Cardiac fibroblast (primary cell): Measurements from ENCODE around the gene CHP2.

Experiments used
- DNase-seq, 2 donors: peaks; one replicate each; pipeline versions ENCODE4 v3.0.0 to v3.0.0-alpha.2; 2010; ENCODE audit warnings: low read depth in 2 of 2
- H3K4me3 ChIP-seq, 2 donors: replicated peaks in 1 of 2; 1 replicate in 1 of 2; 2 replicates in 1 of 2; pipeline ENCODE4 v1.5.1; 2011; ENCODE audit warnings: low read depth in 2 of 2, low read length in 2 of 2, mild to moderate bottlenecking in 2 of 2, moderate library complexity in 1 of 2
- TF ChIP-seq, protein P1 (sequence below): IDR thresholded peaks from one replicate; pipeline ENCODE4 v1.5.1; 2011; ENCODE audit warnings: low read depth, mild to moderate bottlenecking, low read length, inconsistent platforms

Gene CHP2

DNA sequence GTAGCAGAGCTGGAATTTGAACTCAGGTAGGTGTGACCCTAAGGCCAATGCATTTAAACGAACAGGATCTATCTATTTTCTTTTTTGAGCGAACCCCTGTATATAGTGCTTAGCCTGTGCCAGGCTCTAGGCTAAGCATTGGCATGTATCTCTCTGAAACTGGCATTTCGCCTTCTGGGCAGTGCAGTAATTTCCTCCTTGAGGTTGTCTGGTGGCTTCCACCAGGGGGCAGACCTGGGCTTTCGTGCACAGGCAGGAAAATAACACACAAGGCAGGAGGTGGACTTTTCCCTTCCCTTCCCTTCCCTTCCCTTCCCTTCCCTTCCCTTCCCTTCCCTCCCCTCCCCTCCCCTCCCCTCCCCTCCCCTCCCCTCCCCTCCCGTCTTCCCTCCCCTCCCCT is 46.6 kb downstream of the CHP2 start:
- DNase-seq = peak; percentile 65 to 77
- H3K4me3 ChIP-seq = no peak overlapping the region
- TF ChIP-seq, protein P1, sequence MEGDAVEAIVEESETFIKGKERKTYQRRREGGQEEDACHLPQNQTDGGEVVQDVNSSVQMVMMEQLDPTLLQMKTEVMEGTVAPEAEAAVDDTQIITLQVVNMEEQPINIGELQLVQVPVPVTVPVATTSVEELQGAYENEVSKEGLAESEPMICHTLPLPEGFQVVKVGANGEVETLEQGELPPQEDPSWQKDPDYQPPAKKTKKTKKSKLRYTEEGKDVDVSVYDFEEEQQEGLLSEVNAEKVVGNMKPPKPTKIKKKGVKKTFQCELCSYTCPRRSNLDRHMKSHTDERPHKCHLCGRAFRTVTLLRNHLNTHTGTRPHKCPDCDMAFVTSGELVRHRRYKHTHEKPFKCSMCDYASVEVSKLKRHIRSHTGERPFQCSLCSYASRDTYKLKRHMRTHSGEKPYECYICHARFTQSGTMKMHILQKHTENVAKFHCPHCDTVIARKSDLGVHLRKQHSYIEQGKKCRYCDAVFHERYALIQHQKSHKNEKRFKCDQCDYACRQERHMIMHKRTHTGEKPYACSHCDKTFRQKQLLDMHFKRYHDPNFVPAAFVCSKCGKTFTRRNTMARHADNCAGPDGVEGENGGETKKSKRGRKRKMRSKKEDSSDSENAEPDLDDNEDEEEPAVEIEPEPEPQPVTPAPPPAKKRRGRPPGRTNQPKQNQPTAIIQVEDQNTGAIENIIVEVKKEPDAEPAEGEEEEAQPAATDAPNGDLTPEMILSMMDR = peak; percentile 79

DNA sequence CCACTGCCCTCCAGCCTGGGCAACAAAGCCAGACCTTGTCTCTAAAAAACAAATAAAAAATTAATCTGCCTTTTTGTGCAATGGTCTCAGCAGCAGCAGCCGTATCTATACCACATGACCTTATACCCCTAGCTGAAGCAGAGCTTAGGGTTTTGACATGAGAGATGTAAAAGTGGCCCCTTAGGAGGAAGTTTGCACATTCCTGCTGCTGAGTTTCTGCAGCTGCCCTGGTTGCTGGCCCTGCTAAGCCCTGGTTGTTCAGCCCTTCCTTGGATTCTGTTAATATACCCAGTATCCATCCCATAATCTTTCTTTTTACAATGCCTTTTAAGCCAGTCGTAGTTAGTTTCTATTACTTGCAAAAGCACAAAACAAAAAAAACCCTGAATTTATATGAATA is 48.0 kb downstream of the CHP2 start:
- no peak overlapping the region for H3K4me3 ChIP-seq
- TF ChIP-seq, protein P1 = no peak
- no peak for DNase-seq

DNA sequence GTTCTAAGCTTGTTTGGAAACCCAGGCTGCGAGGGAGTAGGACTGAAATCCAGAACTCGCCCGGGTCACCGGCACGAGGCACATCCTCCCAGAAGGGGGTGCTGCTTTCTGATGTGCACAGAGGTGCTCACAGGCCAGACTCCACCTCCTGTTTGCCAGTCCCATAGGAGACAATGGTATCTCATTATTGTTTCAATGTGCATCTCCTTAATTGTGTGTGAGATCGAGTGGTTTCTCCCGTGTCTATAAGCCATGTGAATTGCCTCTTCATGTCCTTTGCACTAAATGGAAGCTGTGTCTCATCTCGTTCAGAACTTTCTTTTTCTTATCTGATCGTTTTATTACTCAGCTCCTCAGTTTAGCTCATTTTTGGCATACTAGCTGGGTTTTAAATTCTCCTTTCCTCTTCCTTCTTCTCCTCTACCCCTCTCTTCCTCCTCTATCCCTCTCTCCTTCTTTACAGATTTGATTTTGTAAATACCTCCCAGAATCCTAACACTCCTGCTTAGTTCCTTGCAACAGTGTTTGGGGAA is 48.8 kb downstream of the CHP2 start:
- peak; percentile 9 to 18 for DNase-seq

DNA sequence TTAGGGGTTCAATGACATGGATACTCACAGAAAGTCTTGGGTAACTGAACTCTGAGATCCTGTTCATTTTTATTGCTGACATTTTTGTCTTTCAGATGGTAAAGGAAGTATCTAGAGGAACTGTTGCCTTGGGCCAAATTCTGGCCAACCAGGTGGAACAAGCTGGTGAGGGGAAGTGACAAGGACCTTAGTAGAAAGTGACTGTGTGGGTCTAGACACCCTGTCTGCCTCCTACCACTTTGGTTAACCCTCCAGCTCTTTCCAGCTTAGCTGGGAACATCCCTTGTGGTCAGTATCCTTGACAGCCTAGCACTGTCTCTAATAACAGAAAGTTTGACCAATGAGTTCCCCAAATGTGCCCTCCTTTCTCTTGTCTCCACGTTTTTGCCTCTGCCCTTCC is 52.2 kb downstream of the CHP2 start:
- TF ChIP-seq, protein P1 = no peak
- DNase-seq = no peak
- H3K4me3 ChIP-seq = no peak overlapping the region

More for the DNA sequence above, 48.8 kb downstream of the CHP2 start:
- no peak overlapping the region for H3K4me3 ChIP-seq
- TF ChIP-seq, protein P1 = peak; percentile 45
